ENCODE data around the gene LARGE1.

LARGE1 gene

DNA sequence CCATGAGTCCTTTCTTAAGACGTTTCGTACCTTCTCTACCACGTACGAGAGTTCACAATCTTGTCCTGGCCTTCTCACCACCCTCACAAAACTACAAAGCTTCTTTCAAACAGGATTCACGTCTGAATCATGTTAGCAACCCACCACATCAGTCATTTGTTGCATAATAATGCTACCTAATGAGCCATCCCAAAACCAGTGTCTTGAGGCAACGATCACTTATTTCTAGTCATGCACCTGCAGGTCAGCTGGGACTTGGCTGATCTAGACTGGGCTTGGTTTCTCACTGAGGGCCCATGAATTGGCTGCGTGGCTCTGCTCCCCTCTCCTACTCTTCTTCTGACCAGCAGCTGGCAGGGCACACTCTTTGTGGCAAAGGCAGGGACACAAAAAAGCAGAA lies 28.3 kb downstream of the LARGE1 start:
- Histone ChIP-seq H3K9me3 (peaks cover 17% of the 10 kb centered on the region), H4K20me1 (no peaks in the 10 kb centered on the region), H3K4me1 (peaks cover 70% of the 10 kb centered on the region), H3K27ac (no peak overlapping the region), H3K36me3 (no peaks in the 10 kb centered on the region), H3K9ac (no peak overlapping the region), H3K4me2 (peak overlapping the region; percentile 1; the same call in 1 of the 2 replicates), H3K4me3 (no peak overlapping the region), H3K27me3 (no peaks in the 10 kb centered on the region)
- TF ChIP-seq Cebpa-rat (IDR thresholded peaks at IDR 0.05): no peak

DNA sequence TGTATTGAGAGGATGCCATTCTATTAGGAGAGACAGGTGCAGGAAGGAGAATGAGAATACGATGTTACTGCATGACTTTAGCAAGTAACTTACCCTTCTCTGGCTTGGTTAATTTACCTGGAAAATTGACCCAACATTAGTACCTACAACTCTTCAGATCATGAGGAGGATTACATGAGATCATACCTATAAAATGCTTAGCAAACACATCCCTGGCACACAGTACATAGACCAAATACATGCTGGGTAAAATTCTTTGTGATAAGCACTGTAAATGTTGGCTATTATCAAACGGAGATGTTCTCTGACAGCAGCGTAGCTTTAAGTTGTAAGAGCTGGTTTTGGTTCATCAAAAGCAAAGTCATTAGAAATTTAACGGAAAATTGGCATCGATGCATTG lies 28.8 kb downstream of the LARGE1 start:
- H3K4me2 ChIP-seq: 0 out of 2 replicates have a peak overlapping the region, but pooled peaks have one; percentile 10
- H3K9ac ChIP-seq: no peak overlapping the region
- H3K27me3 ChIP-seq: no peaks in the 10 kb centered on the region
- H3K4me3 ChIP-seq: no peak overlapping the region
- no peak overlapping the region for H3K27ac ChIP-seq
- H3K4me1 ChIP-seq: peaks cover 64% of the 10 kb centered on the region
- peaks cover 17% of the 10 kb centered on the region for H3K9me3 ChIP-seq
- H4K20me1 ChIP-seq: no peaks in the 10 kb centered on the region
- TF ChIP-seq Cebpa-rat (IDR thresholded peaks at IDR 0.05): no peak
- no peaks in the 10 kb centered on the region for H3K36me3 ChIP-seq

DNA sequence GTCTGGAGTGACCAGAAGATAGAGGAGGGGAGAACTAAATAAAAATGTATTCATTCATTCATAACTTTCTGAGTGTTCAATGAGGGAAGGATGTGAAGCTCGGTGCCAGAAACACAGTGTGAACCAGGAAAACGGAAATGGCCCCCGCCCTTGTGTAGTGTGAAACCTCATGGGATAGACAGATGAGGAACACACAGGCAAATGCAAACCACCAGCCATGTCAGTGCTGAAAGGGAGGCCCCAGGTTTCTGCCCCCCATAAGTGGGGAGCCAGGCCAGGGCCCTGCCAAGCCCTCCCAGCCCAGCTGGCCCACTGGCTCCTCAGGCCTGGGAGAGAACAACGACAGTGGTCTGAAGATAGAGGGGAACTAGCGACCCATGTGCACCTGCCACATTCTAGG lies 30.5 kb downstream of the LARGE1 start:
- H3K27me3 ChIP-seq: no peaks in the 10 kb centered on the region
- peak overlapping the region; percentile 55 for H3K9ac ChIP-seq
- H3K27ac ChIP-seq: peak overlapping the region; percentile 68
- peaks cover 64% of the 10 kb centered on the region for H3K4me1 ChIP-seq
- no peaks in the 10 kb centered on the region for H3K36me3 ChIP-seq
- peaks cover 5% of the 10 kb centered on the region; the same call in 1 of the 2 replicates for H3K9me3 ChIP-seq
- no peak for TF ChIP-seq Cebpa-rat (IDR thresholded peaks at IDR 0.05)
- peak overlapping the region; percentile 26; the same call in 1 of the 2 replicates for H3K4me3 ChIP-seq
- H4K20me1 ChIP-seq: no peaks in the 10 kb centered on the region
- H3K4me2 ChIP-seq: peak overlapping the region; percentile 93

DNA sequence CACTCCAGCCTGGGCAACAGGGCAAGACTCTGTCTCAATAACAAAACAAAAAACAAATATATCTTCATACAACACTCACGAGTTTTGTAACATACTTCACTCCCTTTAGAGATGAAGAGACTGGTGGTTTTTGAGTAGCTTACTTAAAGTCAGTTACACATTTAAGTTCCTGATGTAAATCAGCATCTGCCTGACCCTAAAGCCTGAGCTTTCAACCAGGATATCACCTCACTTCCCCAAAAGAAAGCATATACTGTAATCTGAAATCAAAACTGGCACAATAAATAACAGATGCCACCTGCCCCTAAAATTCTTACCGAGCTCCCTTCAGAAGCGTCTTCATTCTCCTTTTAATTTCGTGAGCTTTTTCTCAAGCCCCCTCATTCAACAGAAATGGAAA lies 31.5 kb downstream of the LARGE1 start:
- no peak for TF ChIP-seq Cebpa-rat (IDR thresholded peaks at IDR 0.05)

DNA sequence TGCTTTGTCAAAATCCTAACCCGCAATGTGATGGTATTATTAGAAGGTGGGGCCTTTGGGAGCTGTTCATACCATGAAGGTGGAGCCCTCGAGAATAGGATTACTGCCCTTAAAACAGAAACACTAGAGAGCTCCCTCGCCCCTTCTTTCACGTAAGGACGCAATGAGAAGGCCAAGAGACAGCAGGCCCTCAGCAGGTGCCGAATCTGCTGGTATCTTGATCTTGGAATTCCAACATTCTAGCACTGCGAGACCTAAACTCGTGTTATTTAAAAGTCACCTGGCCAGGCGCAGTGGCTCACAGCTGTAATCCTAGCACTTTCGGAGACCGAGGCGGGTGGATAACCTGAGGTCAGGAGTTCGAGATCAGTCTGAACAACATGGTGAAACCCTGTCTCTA lies 33.1 kb downstream of the LARGE1 start:
- H3K4me1 ChIP-seq: peaks cover 54% of the 10 kb centered on the region
- H4K20me1 ChIP-seq: no peaks in the 10 kb centered on the region; the same call in 1 of the 2 replicates
- no peaks in the 10 kb centered on the region for H3K27me3 ChIP-seq
- no peak for TF ChIP-seq Cebpa-rat (IDR thresholded peaks at IDR 0.05)
- H3K4me3 ChIP-seq: no peak overlapping the region
- H3K27ac ChIP-seq: no peak overlapping the region
- no peaks in the 10 kb centered on the region for H3K9me3 ChIP-seq
- no peak overlapping the region for H3K9ac ChIP-seq
- no peaks in the 10 kb centered on the region for H3K36me3 ChIP-seq
- no peak overlapping the region for H3K4me2 ChIP-seq

More for the DNA sequence above, 31.5 kb downstream of the LARGE1 start:
- H3K4me2 ChIP-seq: peak overlapping the region; percentile 93
- H3K36me3 ChIP-seq: no peaks in the 10 kb centered on the region
- no peaks in the 10 kb centered on the region; the same call in 1 of the 2 replicates for H4K20me1 ChIP-seq
- peak overlapping the region; percentile 40 for H3K27ac ChIP-seq
- no peaks in the 10 kb centered on the region for H3K27me3 ChIP-seq
- peaks cover 64% of the 10 kb centered on the region for H3K4me1 ChIP-seq
- H3K9ac ChIP-seq: no peak overlapping the region
- H3K4me3 ChIP-seq: no peak overlapping the region
- H3K9me3 ChIP-seq: peaks cover 2% of the 10 kb centered on the region; the same call in 1 of the 2 replicates

DNA sequence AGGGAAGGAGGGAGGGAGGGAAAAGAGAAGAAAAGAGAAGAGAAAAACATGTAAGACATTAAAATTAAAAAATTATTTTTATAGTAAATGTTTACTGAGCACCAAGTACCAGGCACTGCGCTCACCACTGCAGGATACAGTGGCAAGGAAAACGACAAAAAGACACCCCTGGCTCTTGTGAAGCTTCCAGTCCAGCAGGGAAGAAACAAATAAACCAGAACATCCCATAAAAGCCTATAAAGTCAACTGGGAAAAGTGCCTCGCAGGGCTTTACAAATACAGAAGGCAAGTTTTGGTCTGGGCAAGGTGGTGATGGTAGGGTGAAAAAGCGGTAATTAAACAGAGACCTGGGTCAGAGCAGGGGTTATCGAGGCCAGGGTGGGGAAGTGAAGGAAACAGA lies 33.6 kb downstream of the LARGE1 start:
- H3K27ac ChIP-seq: no peak overlapping the region
- H3K27me3 ChIP-seq: no peaks in the 10 kb centered on the region
- peaks cover under 1% of the 10 kb centered on the region; the same call in 1 of the 2 replicates for H4K20me1 ChIP-seq
- no peaks in the 10 kb centered on the region for H3K9me3 ChIP-seq
- no peak overlapping the region for H3K4me2 ChIP-seq
- no peaks in the 10 kb centered on the region for H3K36me3 ChIP-seq
- no peak overlapping the region for H3K4me3 ChIP-seq
- no peak for TF ChIP-seq Cebpa-rat (IDR thresholded peaks at IDR 0.05)
- no peak overlapping the region for H3K9ac ChIP-seq
- peaks cover 49% of the 10 kb centered on the region for H3K4me1 ChIP-seq

DNA sequence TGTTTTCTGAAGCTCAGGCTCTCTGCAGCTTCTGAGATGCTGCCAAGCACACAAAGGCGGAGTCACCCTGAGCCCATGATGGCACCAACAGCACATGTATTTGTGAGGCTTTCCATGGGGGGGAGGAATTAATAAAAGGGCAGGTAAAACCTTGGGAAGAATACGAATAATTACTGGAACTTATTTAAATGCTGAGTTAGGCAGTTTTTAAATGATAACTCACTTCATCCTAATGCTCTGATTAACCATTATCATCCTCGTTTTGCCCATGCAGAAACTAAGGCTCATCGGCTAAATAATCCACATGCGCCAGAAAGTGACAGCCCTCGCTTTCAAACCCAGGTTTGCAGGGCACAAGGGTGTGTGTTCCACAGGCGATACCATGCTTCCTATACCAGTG lies 35.4 kb downstream of the LARGE1 start:
- H3K27me3 ChIP-seq: no peaks in the 10 kb centered on the region
- H3K9me3 ChIP-seq: no peaks in the 10 kb centered on the region
- H3K36me3 ChIP-seq: no peaks in the 10 kb centered on the region
- no peak overlapping the region for H3K4me3 ChIP-seq
- H4K20me1 ChIP-seq: peaks cover 16% of the 10 kb centered on the region; the same call in 1 of the 2 replicates
- no peak overlapping the region for H3K27ac ChIP-seq
- peaks cover 30% of the 10 kb centered on the region for H3K4me1 ChIP-seq
- peak overlapping the region; percentile 36; the same call in 1 of the 2 replicates for H3K4me2 ChIP-seq
- TF ChIP-seq Cebpa-rat (IDR thresholded peaks at IDR 0.05): no peak
- H3K9ac ChIP-seq: no peak overlapping the region

DNA sequence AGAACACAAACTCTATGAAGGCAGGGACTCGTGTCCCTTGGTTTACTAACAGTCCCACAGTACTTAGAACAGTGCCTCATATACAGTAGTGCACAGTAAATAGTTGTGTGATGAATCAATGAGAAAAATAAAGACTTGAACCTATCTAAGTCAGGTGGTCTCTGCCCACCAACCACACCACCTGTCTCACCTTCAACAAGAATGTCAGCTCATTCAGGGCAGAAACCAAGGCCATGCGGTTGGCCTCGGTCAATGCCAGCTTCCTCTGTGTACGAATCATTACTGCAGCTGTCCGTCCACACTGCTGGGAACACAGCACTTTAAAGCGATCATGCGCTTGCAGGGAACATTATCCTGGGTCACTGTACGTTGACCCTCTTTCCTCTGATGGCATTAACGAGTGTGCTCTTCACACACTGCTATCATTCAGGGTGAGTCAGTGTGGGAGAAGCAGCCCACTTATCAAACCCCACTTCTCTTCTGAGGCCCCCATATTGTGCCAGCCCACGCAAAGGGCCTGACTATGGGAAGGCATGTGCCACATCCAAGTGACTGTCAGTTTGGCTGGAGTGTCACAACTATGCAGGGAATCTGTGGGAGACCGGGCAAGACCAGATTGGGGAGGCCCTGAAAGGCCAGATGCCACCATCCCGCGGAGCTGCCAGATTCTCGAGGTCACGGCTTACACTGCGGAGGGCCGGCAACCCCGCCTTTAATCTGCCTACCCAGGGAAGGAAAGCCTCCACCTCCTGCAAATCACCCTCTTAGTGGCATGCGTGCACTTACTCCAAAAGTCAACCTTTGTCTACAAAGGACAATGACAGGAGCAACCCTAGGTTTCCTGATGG lies 36.1 kb downstream of the LARGE1 start:
- no peak overlapping the region for H3K9ac ChIP-seq
- H3K4me1 ChIP-seq: peaks cover 24% of the 10 kb centered on the region
- H3K27ac ChIP-seq: no peak overlapping the region
- no peaks in the 10 kb centered on the region for H3K9me3 ChIP-seq
- no peaks in the 10 kb centered on the region for H3K36me3 ChIP-seq
- H4K20me1 ChIP-seq: peaks cover 16% of the 10 kb centered on the region; the same call in 1 of the 2 replicates
- H3K27me3 ChIP-seq: no peaks in the 10 kb centered on the region
- TF ChIP-seq Cebpa-rat (IDR thresholded peaks at IDR 0.05): no peak
- no peak overlapping the region for H3K4me2 ChIP-seq
- no peak overlapping the region for H3K4me3 ChIP-seq

DNA sequence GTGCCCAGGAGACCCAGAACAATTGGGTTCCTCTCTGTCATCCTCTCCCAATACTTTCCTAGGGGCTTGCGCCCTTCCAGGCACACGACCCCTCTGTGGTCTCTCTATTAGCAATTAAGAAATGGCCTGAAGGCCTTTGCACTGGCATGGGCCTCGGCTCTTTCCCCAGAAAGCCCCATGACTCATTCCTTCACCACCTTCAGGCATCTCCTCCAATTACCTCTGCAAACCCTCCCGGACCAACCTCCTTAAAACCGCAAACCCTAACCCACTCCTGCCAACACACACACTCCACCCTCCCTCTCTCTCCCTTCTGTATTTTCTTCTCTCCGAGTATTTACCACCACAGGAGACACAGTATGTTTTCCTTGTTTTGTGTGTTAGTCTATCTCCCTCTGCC lies 36.7 kb downstream of the LARGE1 start:
- Histone ChIP-seq H3K4me2 (no peak overlapping the region), H3K4me1 (peaks cover 18% of the 10 kb centered on the region)

DNA sequence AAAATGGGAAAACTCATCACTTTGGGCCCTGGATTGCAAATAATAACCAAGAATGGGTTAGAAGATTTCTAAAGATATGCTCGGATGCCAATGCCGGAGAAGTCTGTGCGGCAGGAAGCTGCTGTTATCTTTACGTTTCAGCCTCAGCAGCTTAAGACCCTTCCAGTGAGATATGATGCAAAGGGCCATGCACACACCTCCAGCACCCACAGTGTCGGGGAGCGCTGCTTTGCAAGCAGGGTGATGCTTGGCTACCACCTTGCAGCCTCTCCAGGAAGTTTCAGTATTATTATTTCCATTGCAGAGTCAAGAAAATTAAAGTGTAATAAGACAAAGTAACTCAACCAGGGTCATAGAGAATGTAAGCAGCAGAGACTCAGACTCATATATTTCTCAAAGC lies 37.3 kb downstream of the LARGE1 start:
- H4K20me1 ChIP-seq: peaks cover 16% of the 10 kb centered on the region; the same call in 1 of the 2 replicates
- no peak for TF ChIP-seq Cebpa-rat (IDR thresholded peaks at IDR 0.05)
- H3K4me2 ChIP-seq: no peak overlapping the region

More for the DNA sequence above, 36.7 kb downstream of the LARGE1 start:
- Histone ChIP-seq H3K9me3 (no peaks in the 10 kb centered on the region), H3K27me3 (no peaks in the 10 kb centered on the region), H4K20me1 (peaks cover 16% of the 10 kb centered on the region; the same call in 1 of the 2 replicates), H3K9ac (no peak overlapping the region), H3K27ac (no peak overlapping the region), H3K4me3 (no peak overlapping the region), H3K36me3 (no peaks in the 10 kb centered on the region)
- no peak for TF ChIP-seq Cebpa-rat (IDR thresholded peaks at IDR 0.05)

More for the DNA sequence above, 37.3 kb downstream of the LARGE1 start:
- H3K4me1 ChIP-seq: peaks cover 13% of the 10 kb centered on the region
- H3K27me3 ChIP-seq: no peaks in the 10 kb centered on the region
- no peak overlapping the region for H3K9ac ChIP-seq
- H3K27ac ChIP-seq: no peak overlapping the region
- H3K4me3 ChIP-seq: no peak overlapping the region
- H3K9me3 ChIP-seq: no peaks in the 10 kb centered on the region
- no peaks in the 10 kb centered on the region for H3K36me3 ChIP-seq
